NCI-H2029 (cell line): ENCODE results near the gene FLRT1.

Experiments used
- DNase-seq: peaks from one replicate; lab custom pipeline; 2025; lab: John Stamatoyannopoulos, UW

Gene FLRT1

GRCh38 chr11:64007160-64007628 is 28.5 kb upstream of the FLRT1 start:
- no peak for DNase-seq

- peak; percentile 34 for DNase-seq
Observed at GRCh38 chr11:64007629-64008282, 28.0 kb upstream of the FLRT1 start.

- DNase-seq: no peak
Observed at GRCh38 chr11:64008283-64008913, 27.3 kb upstream of the FLRT1 start.

GRCh38 chr11:64008914-64009633 is 26.7 kb upstream of the FLRT1 start:
- no peak for DNase-seq

- DNase-seq: no peak
Observed at GRCh38 chr11:64009710-64010109, 26.0 kb upstream of the FLRT1 start.

- no peak for DNase-seq
Observed at GRCh38 chr11:64010783-64011182, 24.9 kb upstream of the FLRT1 start.

- no peak for DNase-seq
Observed at GRCh38 chr11:64011371-64011770, 24.4 kb upstream of the FLRT1 start.

- DNase-seq: no peak
Observed at GRCh38 chr11:64013141-64013896, 22.4 kb upstream of the FLRT1 start.

GRCh38 chr11:64014356-64014755 is 21.4 kb upstream of the FLRT1 start:
- no peak for DNase-seq

- DNase-seq: no peak
Observed at GRCh38 chr11:64015510-64015909, 20.2 kb upstream of the FLRT1 start.

GRCh38 chr11:64015935-64016845 is 19.5 kb upstream of the FLRT1 start:
- no peak for DNase-seq

GRCh38 chr11:64017945-64018224 is 17.8 kb upstream of the FLRT1 start:
- DNase-seq: no peak

GRCh38 chr11:64018310-64018709 is 17.4 kb upstream of the FLRT1 start:
- no peak for DNase-seq

- DNase-seq: no peak
Observed at GRCh38 chr11:64019106-64020037, 16.4 kb upstream of the FLRT1 start.

- no peak for DNase-seq
Observed at GRCh38 chr11:64020976-64021756, 14.6 kb upstream of the FLRT1 start.

- no peak for DNase-seq
Observed at GRCh38 chr11:64021757-64022093, 14.0 kb upstream of the FLRT1 start.

- no peak for DNase-seq
Observed at GRCh38 chr11:64022125-64022784, 13.5 kb upstream of the FLRT1 start.

- DNase-seq: no peak
Observed at GRCh38 chr11:64023712-64024710, 11.7 kb upstream of the FLRT1 start.
